G401 (cell line): Measurements from ENCODE around the gene ANKLE2. TPM values are rescaled to one million over a fixed set of nuclear protein-coding genes. Genes with fewer than 3 reads are reported as not detected.

Experiments used
- DNase-seq: peaks from one replicate; pipeline ENCODE4 v3.0.0-alpha.2; 2015; ENCODE audit warnings: low spot score
- in situ Hi-C: cut with HindIII; loops from 2 replicates; pipeline ENCODE4 v1.10.0; 2016; ENCODE audit warnings: low sequenced_read_pairs, mixed read lengths
- total RNA-seq: library from RNA; depleted of rRNA; stranded (reverse); fragments of >200 nt; shearing (Covaris generic); gene quantifications from 2 replicates; pipeline ENCODE4 v1.2.3, GENCODE V29; 2014

ANKLE2 gene
- total RNA-seq, 1 experiment from 2014 or later, result 34.3 TPM

- DNase-seq, result no peak
- in situ Hi-C loops, result no loop called here
Observed at GRCh38 chr12:132726386-132726785, 35.2 kb downstream of the ANKLE2 start.

DNA sequence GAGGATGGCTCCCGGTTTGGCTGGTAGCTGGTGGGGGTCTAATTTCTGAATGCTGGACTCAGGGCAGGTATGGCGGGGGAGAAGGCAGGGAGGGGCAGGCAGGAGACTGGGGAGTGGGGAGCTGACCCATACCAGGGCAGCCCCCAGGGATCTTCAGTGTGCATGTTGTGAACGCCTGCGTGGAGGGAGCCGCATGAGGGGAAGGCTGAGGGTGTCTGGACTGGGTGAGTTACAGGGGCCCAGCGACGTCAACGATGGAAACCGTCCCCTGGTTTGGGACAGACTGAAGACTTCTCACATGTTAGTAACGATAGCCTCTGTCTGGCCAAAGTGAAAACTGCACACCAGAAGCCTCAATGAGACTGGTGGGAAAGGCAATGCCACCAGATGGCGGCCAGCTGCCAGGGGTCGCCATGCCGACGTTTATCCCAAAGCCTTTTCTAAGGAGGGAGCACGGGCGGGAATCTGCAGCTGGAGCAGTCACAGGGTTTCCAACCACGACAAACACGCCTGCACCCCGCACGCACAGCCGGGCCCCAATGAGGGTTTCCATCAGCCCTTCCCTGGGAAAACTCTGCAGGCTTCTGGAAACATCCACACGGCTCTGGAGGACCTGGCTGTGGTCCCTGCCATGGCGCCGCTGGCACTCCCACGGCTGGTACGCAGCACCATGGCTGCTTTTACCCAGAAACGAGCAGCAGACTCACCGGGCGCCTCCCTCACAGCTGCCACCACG, 37.0 kb downstream of the ANKLE2 start:
- DNase-seq, result peak; percentile 20
- in situ Hi-C loops, result no loop called here

DNA sequence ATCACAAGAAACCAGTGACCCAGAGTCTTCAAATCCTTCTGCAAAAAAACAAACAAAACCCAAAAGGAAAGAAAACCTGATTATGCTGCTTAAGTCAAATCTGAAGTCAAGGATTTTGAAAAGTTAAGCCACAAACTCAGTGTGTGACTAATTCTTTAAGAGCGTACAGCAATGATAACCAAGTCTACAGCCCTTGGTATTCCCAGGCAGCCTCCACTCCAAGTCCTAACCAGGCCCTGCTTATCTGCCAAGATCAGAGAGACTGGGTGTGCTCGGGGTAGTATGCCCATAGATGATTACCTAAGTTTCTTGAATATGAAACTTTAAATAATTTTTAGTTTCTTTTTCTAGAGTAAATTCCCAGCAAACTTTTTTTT, 37.9 kb downstream of the ANKLE2 start:
- in situ Hi-C loops, result no loop called here
- no peak for DNase-seq

GRCh38 chr12:132723015-132723763, 38.4 kb downstream of the ANKLE2 start:
- in situ Hi-C loops, result no loop called here
- DNase-seq, result no peak

GRCh38 chr12:132720606-132721345, 40.9 kb downstream of the ANKLE2 start:
- in situ Hi-C loops, result no loop called here
- no peak for DNase-seq

DNA sequence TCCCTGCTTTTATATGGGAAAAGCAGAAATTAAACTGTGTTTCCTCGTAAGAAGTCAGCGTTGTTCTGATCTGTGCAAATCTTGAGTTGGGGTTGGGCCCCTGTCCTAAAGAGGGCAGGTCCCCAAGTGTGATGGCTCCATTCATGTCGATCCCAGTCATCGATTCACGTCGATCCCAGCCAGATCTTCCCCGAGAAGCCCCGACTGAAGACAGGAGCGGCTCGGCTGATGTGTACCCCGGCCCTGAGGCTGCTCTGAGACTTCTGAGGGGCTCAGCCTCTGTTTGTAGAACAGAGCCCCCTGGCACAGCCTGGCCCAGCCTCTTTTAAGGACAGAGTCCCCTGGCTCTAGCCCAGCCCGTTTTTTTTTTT, 41.7 kb downstream of the ANKLE2 start:
- no peak for DNase-seq
- in situ Hi-C loops, result no loop called here

DNA sequence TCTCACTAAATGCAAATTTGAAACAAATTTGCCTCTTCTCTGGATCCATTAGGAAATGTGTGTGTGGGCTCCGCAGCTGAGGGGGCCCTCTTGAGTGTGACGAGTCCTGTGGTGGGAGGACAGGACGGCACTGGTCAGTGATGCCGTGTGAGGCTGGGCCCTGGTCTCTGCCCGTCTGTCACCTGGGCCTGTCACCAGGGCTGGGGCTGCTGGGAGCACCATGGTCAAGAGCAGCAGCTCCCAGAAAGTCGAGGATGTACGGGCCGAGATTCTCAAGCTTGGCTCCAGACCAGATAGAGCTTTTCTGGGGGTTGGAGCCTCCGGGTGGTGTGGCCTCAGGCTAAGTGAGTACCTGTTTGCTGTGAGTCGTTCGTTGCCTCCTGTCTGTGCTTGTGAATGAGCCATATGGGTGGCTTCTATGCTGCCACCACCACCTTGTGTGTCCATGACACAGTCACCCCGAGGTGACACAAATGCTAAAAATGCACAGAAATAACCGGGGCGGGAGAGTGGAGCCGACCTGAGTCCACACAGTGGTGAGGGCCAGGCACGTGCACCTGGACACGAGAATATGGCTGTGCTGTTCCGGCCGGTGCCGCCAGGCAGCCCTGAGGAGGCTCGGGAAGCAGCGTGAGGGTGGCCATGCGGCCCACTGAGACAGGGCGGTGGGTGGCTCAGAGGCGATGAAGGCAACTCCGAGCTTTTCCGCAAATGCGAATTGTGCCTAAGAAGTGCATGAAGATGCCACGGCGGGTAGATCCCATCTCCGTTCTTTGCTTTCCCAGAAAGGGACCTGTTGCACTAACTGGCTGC, 42.3 kb downstream of the ANKLE2 start:
- in situ Hi-C loops, result no loop called here
- DNase-seq, result no peak

DNA sequence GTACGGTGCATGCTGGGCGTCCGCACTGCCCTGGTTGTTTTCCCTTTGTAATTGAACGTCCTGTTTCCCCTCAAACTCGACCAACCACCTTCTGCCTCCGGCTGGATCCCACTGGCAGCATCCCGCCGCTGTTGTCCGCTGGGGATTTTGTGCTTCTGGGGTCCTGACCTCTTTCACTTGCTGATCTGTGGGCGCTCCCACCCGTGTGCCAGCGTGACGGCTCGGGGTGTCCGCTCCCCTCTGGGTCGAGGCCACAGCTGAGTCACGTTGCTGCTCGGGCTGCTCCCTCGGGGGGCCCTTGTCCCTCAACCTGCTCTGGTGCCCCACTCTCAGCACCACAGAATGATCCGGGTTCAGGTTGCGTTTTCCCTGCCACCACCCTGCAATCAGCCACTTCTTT, 43.0 kb downstream of the ANKLE2 start:
- no peak for DNase-seq
- in situ Hi-C loops, result no loop called here

GRCh38 chr12:132717531-132718387, 43.9 kb downstream of the ANKLE2 start:
- no peak for DNase-seq
- in situ Hi-C loops, result no loop called here

GRCh38 chr12:132717011-132717410, 44.6 kb downstream of the ANKLE2 start:
- no peak for DNase-seq
- in situ Hi-C loops, result no loop called here

DNA sequence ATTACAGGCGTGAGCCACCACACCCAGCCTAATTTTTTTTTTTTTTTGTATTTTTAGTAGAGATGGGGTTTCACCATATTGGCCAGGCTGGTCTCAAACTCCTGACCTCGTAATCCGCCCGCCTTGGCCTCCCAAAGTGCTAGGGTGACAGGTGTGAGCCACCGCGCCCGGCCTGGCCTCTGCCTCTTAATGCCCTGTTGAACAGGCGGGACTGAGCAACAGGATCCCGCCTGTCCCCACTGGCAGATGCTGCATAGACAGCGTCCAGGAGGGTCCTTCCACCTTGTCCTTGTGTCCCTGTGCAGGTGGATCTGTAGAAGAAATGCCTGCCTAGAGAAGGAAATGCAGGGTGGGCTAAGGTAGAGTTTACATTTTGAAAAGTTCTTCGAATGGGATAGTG, 45.3 kb downstream of the ANKLE2 start:
- no peak for DNase-seq
- in situ Hi-C loops, result no loop called here

DNA sequence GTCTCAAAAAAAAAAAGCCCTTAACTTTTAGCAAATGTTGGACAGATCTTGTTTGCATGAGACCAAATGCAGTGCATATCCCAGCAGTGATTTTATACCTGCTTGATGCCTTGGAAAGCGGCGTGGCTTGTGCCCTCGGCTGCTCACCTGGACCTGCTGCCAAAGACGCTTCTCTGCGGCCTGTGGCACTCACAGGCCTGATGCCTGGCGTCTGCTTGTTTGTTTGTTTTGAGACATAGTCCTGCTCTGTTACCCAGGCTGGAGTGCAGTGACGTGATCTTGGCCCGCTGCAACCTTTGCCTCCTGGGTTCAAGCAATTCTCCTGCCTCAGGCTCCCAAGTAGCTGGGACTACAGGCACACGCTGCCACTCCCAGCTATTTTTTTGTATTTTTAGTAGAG, 45.8 kb downstream of the ANKLE2 start:
- DNase-seq, result no peak
- in situ Hi-C loops, result no loop called here

GRCh38 chr12:132713123-132713522, 48.5 kb downstream of the ANKLE2 start:
- no peak for DNase-seq
- in situ Hi-C loops, result no loop called here

- in situ Hi-C loops, result no loop called here
- no peak for DNase-seq
Observed at GRCh38 chr12:132711080-132711843, 50.4 kb downstream of the ANKLE2 start.

- in situ Hi-C loops, result no loop called here
- peak; percentile 83 for DNase-seq
Observed at GRCh38 chr12:132710405-132711079, 51.1 kb downstream of the ANKLE2 start, which contains the start of gene PGAM5. Gene PGAM5, plus strand, starts transcription at chr12:132710842. Its CDS starts 35 bp downstream, at chr12:132710877.

DNA sequence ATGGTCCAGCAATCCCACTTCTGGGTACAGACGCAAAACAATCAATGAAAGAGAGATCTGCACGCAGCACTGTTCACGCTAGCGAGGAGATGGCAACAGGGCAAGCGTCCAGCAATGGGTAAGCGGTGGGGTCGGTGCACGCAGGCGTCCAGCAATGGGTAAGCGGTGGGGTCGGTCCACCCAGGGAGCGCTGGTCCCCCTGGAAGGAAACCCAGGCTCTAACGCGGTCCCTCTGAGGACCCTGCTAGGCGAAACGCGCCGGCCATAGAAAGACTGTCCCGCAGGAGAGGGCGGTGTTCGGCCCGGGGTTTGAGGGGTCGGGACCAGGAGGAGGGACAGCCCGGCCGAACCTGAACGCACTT, 51.6 kb downstream of the ANKLE2 start:
- in situ Hi-C loops, result no loop called here
- no peak for DNase-seq

DNA sequence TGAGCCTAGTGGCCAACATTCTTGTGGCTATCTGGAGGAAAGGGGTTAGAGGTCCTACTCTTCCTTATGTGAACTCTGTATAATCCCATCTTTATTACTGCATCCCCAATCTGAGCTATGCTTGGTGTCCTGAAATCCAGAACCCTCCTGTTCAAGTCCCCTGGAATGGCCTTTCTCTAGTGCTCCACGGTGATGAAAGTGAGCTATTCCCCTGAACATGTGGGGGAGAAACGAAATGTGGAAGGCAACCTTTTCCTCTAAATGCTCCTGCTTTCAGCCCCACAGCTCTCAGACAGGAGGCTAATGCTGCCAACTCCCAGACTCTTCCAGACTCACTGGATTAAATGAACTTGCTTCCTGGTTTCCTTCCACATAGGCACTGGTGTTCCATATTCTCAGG, 53.5 kb downstream of the ANKLE2 start:
- DNase-seq, result no peak
- in situ Hi-C loops, result no loop called here
